Measurements from ENCODE around the gene UTS2B. TPM values are rescaled to one million over a fixed set of nuclear protein-coding genes. Genes with fewer than 3 reads are reported as not detected.

UTS2B gene
- total and polyA plus RNA-seq, 2 of the 4 experiments (the other 2 are of a cell fraction), result 0.72 to 0.79 TPM

- ATAC-seq (ENCODE audit: low read depth) (no peak), DNase-seq (no peak)
- Histone ChIP-seq H3K4me1 (ENCODE audit: control insufficient read depth, insufficient read depth, low read length) (no peaks in the 10 kb centered on the region), H2BK20ac (ENCODE audit: low read depth, low read length) (no peak overlapping the region), H2AK9ac (replicated peaks; ENCODE audit: low read depth, low read length, poor library complexity) (no peak overlapping the region), H3K79me1 (ENCODE audit: low read depth in 1 of 2, low read length in 2 of 2) (no peaks in the 10 kb centered on the region), H4K91ac (ENCODE audit: insufficient read depth, low read depth, low read length) (no peak overlapping the region), H3K4me2 (ENCODE audit: low read depth, low read length) (no peak overlapping the region), H2AFZ (replicated peaks; ENCODE audit: low read length, poor library complexity) (no peak overlapping the region), H3K27ac (ENCODE audit: insufficient read depth, low read length) (no peak overlapping the region), H2BK15ac (ENCODE audit: low read depth, low read length) (no peak overlapping the region), H4K8ac (ENCODE audit: low read depth in 2 of 2, low read length in 2 of 2) (no peak overlapping the region), H3K9me1 (ENCODE audit: insufficient read depth, low read length) (no peaks in the 10 kb centered on the region), H3K4ac (ENCODE audit: low read depth, low read length) (no peak overlapping the region), H2AK5ac (ENCODE audit: low read depth, low read length) (no peak overlapping the region), H4K5ac (ENCODE audit: low read depth, low read length) (no peak overlapping the region), H3K23ac (ENCODE audit: low read depth, low read length) (no peak overlapping the region), H3K9me3 (ENCODE audit: control insufficient read depth, insufficient read depth, low read length) (no peaks in the 10 kb centered on the region), H3K4me3 (ENCODE audit: insufficient read depth, low read depth, low read length) (no peak overlapping the region), H3K36me3 (ENCODE audit: control insufficient read depth, insufficient read depth, low read length) (no peaks in the 10 kb centered on the region), H3K18ac (ENCODE audit: low read depth, low read length) (no peak overlapping the region), H3K9ac (ENCODE audit: low read depth, low read length) (no peak overlapping the region), H2BK5ac (ENCODE audit: low read depth, low read length, poor library complexity, severe bottlenecking) (no peak overlapping the region), H2BK120ac (ENCODE audit: low read depth, low read length) (no peak overlapping the region), H3K27me3 (ENCODE audit: control insufficient read depth, insufficient read depth, low read length) (no peaks in the 10 kb centered on the region), H4K20me1 (ENCODE audit: insufficient read depth, low read length) (no peaks in the 10 kb centered on the region), H3K14ac (replicated peaks; ENCODE audit: low read depth, low read length) (no peak overlapping the region), H3K56ac (ENCODE audit: extremely low read depth, insufficient read depth, low read length) (no peak overlapping the region)
- dilution Hi-C loops (cut with HindIII; ENCODE audit: low sequenced_read_pairs, unreplicated experiment) (no loop called here), intact Hi-C loops (cut with micrococcal nuclease) (no loop called here), in situ Hi-C loops (cut with MboI; ENCODE audit: low sequenced_read_pairs) (no loop called here)
- TF ChIP-seq MXI1 (IDR thresholded peaks at IDR 0.05; ENCODE audit: borderline replicate concordance, low read depth, low read length), result no peak
- no peak for TF ChIP-seq CHD1 (IDR thresholded peaks at IDR 0.05; ENCODE audit: low read depth, low read length)
- no peak for TF ChIP-seq MAZ (IDR thresholded peaks at IDR 0.05; ENCODE audit: borderline replicate concordance, low read depth, low read length)
- TF ChIP-seq RFX5 (IDR thresholded peaks at IDR 0.05; ENCODE audit: low read depth, low read length), result no peak
- TF ChIP-seq RCOR1 (IDR thresholded peaks at IDR 0.05; ENCODE audit: insufficient replicate concordance, low read length), result no peak
- no peak for TF ChIP-seq CEBPB (IDR thresholded peaks at IDR 0.05; ENCODE audit: low read depth, low read length)
- TF ChIP-seq FOS (IDR thresholded peaks at IDR 0.05; ENCODE audit: low read depth, low read length), result no peak
- WGBS, 2 experiments (ENCODE audit: extremely low coverage in 2 of 2, insufficient read length in 1 of 2), result no CpG with 5 or more reads among the region's 1 CpG
- POLR2A ChIA-PET (ENCODE audit: unreplicated experiment), result no interaction called here
- CTCF ChIA-PET, result no interaction called here
- no TSS peak for BruUV-seq (replicated peaks)
These were observed 108.7 kb downstream of the UTS2B start for GRCh38 chr3:191221638-191222037.

All from IMR-90 (cell line).